ENCODE data around the gene EFCC1. TPM values are rescaled to one million over a fixed set of nuclear protein-coding genes. Genes with fewer than 3 reads are reported as not detected.

EFCC1 gene
- total and polyA plus RNA-seq, 2 donors, result 4.3 to 5.7 TPM

DNA sequence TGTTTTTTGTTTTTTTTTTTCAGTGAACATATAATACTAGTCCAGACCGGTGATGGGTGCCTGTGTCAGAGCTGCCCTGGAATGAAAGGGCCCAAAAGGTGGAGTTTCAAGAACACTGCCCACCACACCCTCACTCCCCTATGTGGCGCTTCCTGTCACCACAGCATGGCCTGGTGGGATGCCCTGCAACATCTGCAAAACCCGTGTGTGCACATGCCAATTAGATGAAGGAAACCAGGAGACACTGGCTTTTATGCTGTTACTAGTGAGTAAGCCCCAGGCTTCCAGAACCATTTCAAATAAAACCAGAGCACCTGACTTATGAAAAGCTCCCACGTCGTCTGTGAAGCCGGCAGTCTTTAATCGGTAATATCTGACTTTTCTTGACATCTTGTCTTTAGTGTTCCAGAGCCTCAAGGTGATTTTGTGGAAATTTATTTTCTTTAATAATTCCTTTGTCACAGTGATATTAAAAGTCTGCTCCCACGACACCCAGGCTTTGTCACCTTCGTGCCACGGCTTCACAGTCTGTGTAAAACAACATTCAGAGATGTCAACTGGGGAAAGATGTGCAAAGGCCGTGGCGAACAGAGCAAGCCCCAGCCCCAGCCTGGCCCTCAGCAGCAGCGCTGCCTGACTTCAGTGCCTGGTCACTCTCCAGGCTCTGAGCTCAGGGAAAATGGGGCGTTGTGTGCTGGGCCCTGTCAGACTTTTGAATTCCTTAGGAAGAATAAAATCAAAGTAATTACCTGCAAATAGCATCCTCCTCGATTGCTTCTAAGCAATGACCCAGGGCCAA, 13.6 kb upstream of the EFCC1 start:
- H3K36me3 ChIP-seq (ENCODE audit: insufficient read depth), result no peaks in the 10 kb centered on the region
- DNase-seq (ENCODE audit: extremely low spot score), result no peak
- WGBS, result 92% methylated on average over 15 of the region's 15 CpGs
- H3K4me1 ChIP-seq (ENCODE audit: insufficient read depth), result no peaks in the 10 kb centered on the region
- no peak overlapping the region for H3K4me3 ChIP-seq (ENCODE audit: low read depth, low read length)
- no peak overlapping the region for H3K27ac ChIP-seq (ENCODE audit: low read depth)

DNA sequence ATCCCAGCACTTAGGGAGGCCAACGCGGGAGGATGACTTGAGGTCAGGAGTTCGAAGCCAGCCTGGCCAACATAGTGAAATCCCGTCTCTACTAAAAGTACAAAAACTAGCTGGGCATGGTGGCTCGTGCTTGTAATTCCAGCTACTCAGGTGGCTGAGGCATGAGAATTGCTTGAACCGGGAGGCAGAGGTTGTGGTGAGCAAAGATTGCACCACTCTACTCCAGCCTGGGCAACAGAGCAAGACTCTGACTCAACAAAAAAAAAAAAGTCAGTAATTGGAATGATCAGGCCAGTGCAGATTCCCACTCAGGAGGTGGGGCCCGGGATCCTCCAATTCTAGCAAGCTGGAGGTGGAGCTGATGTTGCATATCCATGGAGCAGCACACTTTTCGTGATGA, 12.8 kb upstream of the EFCC1 start:
- 94% methylated on average over 8 of the region's 8 CpGs for WGBS
- no peak for DNase-seq (ENCODE audit: extremely low spot score)
- Histone ChIP-seq H3K36me3 (ENCODE audit: insufficient read depth) (no peaks in the 10 kb centered on the region), H3K27ac (ENCODE audit: low read depth) (no peak overlapping the region), H3K4me1 (ENCODE audit: insufficient read depth) (no peaks in the 10 kb centered on the region), H3K4me3 (ENCODE audit: low read depth, low read length) (no peak overlapping the region)

DNA sequence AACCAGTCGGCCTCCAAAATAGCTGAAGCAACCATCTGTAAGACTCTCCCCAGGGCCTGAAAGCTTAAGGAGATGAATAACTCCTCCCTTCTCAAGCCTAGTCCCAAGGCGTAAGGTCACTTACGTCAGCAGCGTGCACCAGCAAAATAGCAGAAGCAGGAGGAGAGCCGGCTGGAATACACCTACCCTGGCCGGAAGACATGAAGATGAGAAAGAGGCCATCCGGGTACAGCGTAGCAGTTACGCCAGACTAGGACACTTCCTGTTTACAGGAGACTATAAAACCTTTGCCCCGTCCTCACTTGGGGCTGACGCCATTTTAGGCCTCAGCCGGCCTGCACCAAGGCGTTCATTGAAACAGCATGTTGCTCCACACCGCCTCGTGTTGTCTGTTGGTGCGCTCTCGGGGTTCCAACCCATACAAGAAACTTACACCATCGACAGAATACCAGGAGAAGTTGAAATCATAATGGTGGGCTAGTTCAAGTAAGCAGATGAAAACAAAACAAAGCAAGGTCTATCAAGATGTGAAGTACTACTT, 9.7 kb upstream of the EFCC1 start:
- no peaks in the 10 kb centered on the region for H3K4me1 ChIP-seq (ENCODE audit: insufficient read depth)
- no peaks in the 10 kb centered on the region for H3K36me3 ChIP-seq (ENCODE audit: insufficient read depth)
- no peak overlapping the region for H3K27ac ChIP-seq (ENCODE audit: low read depth)
- WGBS, result 92% methylated on average over 18 of the region's 18 CpGs
- H3K4me3 ChIP-seq (ENCODE audit: low read depth, low read length), result no peak overlapping the region
- no peak for DNase-seq (ENCODE audit: extremely low spot score)

- no peak for DNase-seq (ENCODE audit: extremely low spot score)
- no peaks in the 10 kb centered on the region for H3K4me1 ChIP-seq (ENCODE audit: insufficient read depth)
- H3K36me3 ChIP-seq (ENCODE audit: insufficient read depth), result no peaks in the 10 kb centered on the region
- 79% methylated on average over 20 of the region's 20 CpGs for WGBS
- H3K4me3 ChIP-seq (ENCODE audit: low read depth, low read length), result no peak overlapping the region
- no peak overlapping the region for H3K27ac ChIP-seq (ENCODE audit: low read depth)
Measured at GRCh38 chr3:128992926-128993460, 8.1 kb upstream of the EFCC1 start.

- 13% methylated on average over 57 of the region's 57 CpGs for WGBS
- H3K27ac ChIP-seq (ENCODE audit: low read depth), result no peak within 1 kb of the TSS
Measured at GRCh38 chr3:128993461-128994172, 7.5 kb upstream of the EFCC1 start, which contains the start of gene CFAP92. Gene CFAP92 (minus strand): TSS chr3:128994076. CDS start chr3:128993304, 772 bp downstream.

DNA sequence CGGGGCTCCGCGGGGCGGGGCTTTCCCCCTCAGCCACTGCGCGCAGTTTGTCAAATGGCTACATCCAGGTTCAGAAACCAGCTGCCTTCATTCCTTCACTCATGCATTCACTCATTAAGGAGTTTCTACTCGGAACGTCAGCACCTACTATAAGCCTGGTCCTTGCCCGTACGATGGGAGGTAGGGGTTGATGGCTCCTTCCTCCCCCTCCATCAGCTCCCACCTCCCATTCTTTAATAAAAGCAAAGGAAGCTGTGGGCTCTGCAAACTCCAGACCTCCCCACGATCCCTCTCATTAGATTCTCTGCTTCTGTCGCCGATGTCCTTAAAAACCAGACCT, 7.0 kb upstream of the EFCC1 start:
- 3% methylated on average over 13 of the region's 13 CpGs for WGBS
- no peak overlapping the region for H3K27ac ChIP-seq (ENCODE audit: low read depth)
- no peaks in the 10 kb centered on the region for H3K4me1 ChIP-seq (ENCODE audit: insufficient read depth)
- no peak for DNase-seq (ENCODE audit: extremely low spot score)
- no peaks in the 10 kb centered on the region for H3K36me3 ChIP-seq (ENCODE audit: insufficient read depth)
- peak overlapping the region; percentile 39 for H3K4me3 ChIP-seq (ENCODE audit: low read depth, low read length)

More at GRCh38 chr3:128993461-128994172, 7.5 kb upstream of the EFCC1 start, which contains the start of gene CFAP92:
- peak; percentile 66 for DNase-seq (ENCODE audit: extremely low spot score)
- Histone ChIP-seq H3K4me3 (ENCODE audit: low read depth, low read length) (peak within 1 kb of the TSS; percentile 39), H3K36me3 (ENCODE audit: insufficient read depth) (no peaks in the 10 kb centered on the region), H3K4me1 (ENCODE audit: insufficient read depth) (no peaks in the 10 kb centered on the region)

DNA sequence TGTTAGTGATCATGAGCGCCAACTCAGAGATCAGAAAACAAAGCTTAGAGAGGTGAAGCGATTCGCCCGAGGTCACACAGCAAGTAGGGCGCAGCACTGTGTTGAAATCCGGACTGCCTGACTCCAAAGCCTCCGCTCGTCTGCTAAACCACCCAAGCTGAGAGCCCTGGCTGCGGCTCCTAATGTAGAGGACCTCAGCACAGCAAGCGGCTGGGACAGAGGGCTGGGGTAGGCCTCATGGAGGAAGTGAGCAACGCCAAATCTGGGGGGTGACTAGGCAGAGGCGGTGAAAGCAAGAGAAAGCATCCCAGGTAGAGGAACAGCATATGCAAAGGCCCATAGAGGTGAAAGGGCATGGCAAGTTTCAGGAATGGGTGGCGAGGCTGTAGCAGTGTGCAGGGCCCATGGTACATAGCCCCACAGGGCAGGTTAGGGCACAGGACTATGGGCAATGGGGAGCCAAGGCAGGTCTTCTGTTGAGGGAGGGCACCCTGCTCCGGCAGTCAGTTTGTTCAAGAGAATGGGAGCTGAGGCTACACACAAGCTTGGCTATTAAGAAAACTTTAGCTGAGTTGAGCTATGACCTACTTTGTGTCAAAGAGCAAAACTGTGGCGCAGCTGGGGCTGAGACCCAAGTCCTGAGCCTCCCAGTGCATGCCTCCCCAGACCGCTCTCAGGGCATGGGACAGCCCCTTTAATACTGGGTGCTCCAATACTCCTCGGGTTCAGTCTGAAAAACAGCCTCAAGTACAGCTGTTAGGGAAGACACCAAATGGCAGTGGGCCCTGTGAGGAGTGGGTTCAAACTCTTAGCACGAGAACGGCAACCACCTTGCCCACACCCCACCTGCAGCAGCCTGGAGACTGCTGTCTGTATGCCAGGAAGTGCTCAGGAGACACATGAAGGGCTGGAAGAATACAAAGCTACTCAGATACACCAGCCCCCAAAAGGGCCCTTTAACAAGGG, 6.2 kb upstream of the EFCC1 start:
- no peak overlapping the region for H3K4me3 ChIP-seq (ENCODE audit: low read depth, low read length)
- no peak for DNase-seq (ENCODE audit: extremely low spot score)
- no peak overlapping the region for H3K27ac ChIP-seq (ENCODE audit: low read depth)
- WGBS, result 84% methylated on average over 19 of the region's 19 CpGs
- no peaks in the 10 kb centered on the region for H3K4me1 ChIP-seq (ENCODE audit: insufficient read depth)
- H3K36me3 ChIP-seq (ENCODE audit: insufficient read depth), result no peaks in the 10 kb centered on the region

DNA sequence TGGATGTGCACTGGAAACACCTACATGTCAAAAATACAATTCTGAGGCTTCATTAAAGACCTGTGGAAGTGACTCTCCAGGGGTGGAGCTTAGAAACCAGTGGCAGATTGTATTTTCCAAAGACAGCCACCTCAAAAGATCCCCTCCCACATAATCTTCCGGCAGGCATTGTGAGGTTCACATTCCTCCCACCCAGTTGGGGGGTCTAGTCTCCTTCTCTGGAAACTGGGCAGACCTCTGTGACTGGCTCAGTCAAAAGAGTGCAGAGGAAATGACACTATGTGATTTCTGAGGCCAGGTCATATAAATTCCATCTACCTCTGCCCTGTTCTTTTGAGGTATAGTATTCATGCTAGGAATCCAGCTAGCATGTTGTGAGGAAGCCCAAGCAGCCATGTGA, 5.4 kb upstream of the EFCC1 start:
- no peaks in the 10 kb centered on the region for H3K36me3 ChIP-seq (ENCODE audit: insufficient read depth)
- no peak overlapping the region for H3K27ac ChIP-seq (ENCODE audit: low read depth)
- H3K4me3 ChIP-seq (ENCODE audit: low read depth, low read length), result no peak overlapping the region
- no peaks in the 10 kb centered on the region for H3K4me1 ChIP-seq (ENCODE audit: insufficient read depth)
- no peak for DNase-seq (ENCODE audit: extremely low spot score)
- 91% methylated on average over 1 of the region's 1 CpG for WGBS

DNA sequence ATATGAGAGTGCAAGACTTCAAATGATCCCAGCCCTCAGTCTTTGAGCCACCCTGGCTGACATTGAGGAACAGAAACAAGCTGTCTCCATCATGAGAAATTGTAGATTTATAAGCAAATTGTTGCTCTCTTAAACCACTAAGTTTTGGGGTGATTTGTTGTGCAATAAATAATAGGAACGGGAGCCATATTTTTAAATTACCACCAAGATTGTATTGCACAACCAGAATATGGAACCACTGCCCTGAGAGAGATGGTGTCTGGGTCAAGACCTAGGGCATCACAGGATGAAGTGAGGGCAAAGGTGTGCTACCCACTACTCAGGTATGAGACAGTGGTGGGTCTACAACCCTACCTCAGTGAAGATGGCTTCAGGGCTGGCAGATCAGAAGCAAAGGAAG, 4.9 kb upstream of the EFCC1 start:
- WGBS, result 91% methylated on average over 1 of the region's 1 CpG
- Histone ChIP-seq H3K4me1 (ENCODE audit: insufficient read depth) (no peaks in the 10 kb centered on the region), H3K4me3 (ENCODE audit: low read depth, low read length) (no peak overlapping the region), H3K36me3 (ENCODE audit: insufficient read depth) (no peaks in the 10 kb centered on the region), H3K27ac (ENCODE audit: low read depth) (no peak overlapping the region)
- DNase-seq (ENCODE audit: extremely low spot score), result no peak

- DNase-seq (ENCODE audit: extremely low spot score), result no peak
- Histone ChIP-seq H3K4me1 (ENCODE audit: insufficient read depth) (peaks cover 2% of the 10 kb centered on the region), H3K27ac (ENCODE audit: low read depth) (no peak overlapping the region), H3K4me3 (ENCODE audit: low read depth, low read length) (no peak overlapping the region), H3K36me3 (ENCODE audit: insufficient read depth) (no peaks in the 10 kb centered on the region)
- 96% methylated on average over 5 of the region's 5 CpGs for WGBS
Measured at GRCh38 chr3:128996726-128997125, 4.4 kb upstream of the EFCC1 start.

DNA sequence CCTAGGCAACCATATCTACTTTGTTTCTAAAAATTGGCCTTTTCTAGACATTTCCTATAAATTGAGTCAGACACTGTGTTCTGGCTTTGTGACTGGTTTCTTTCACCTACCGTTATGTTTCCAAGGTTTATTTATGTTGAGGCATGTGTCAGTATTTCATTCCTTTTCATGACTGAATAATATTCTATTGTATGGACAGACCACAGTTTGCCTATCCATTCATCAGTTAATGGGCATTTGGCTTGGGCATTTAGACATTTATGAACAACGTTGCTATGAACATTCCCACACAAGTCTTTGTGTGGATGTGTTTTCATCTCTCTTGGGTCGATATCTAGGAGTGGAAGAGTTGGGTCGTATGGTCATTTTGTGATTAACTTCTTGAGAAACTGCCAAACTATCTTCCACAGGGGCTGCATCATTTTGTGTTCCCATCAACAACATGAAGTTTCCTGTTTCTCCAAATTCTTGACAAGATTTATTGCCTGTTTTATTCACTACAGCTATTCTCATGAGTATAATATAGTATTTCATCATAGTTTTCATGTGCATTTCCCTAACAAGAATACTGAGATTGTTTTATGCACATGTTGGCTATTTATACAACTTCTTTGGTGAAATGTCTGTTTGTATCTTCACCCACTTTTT, 3.5 kb upstream of the EFCC1 start:
- H3K27ac ChIP-seq (ENCODE audit: low read depth), result no peak overlapping the region
- H3K36me3 ChIP-seq (ENCODE audit: insufficient read depth), result no peaks in the 10 kb centered on the region
- 68% methylated on average over 4 of the region's 4 CpGs for WGBS
- no peak for DNase-seq (ENCODE audit: extremely low spot score)
- H3K4me3 ChIP-seq (ENCODE audit: low read depth, low read length), result no peak overlapping the region
- peaks cover 2% of the 10 kb centered on the region for H3K4me1 ChIP-seq (ENCODE audit: insufficient read depth)

GRCh38 chr3:128998561-128998960, 2.5 kb upstream of the EFCC1 start:
- no peak overlapping the region for H3K27ac ChIP-seq (ENCODE audit: low read depth)
- H3K36me3 ChIP-seq (ENCODE audit: insufficient read depth), result no peaks in the 10 kb centered on the region
- no peak for DNase-seq (ENCODE audit: extremely low spot score)
- H3K4me1 ChIP-seq (ENCODE audit: insufficient read depth), result peaks cover 2% of the 10 kb centered on the region
- no peak overlapping the region for H3K4me3 ChIP-seq (ENCODE audit: low read depth, low read length)
- 77% methylated on average over 3 of the region's 3 CpGs for WGBS
